PC-3 (cell line): ENCODE data around the gene SH3RF3. TPM values are rescaled to one million over a fixed set of nuclear protein-coding genes. Genes with fewer than 3 reads are reported as not detected.

Experiments used
- ATAC-seq: fragments of 200-7000 bp; cut with Tn5 transposase; 2 replicates; pipeline ENCODE4 v1.9.1; 2020; ENCODE audit warnings: mild to moderate bottlenecking, moderate library complexity
- BruUV-seq: library from RNA; stranded (reverse); fragments of 400-500 nt; replicated peaks from 2 replicates; lab custom pipeline; 2021; lab: Mats Ljungman, UMichigan
- CTCF ChIA-PET: fragments of 300-600 bp; sonication (Branson Sonifier 250); formaldehyde crosslinking; loops from one replicate; lab custom pipeline; 2022; ENCODE audit warnings: antibody characterized with exemption; lab: Charles Lee
- POLR2A ChIA-PET: fragments of 300-600 bp; sonication (Branson Sonifier 250); formaldehyde crosslinking; loops from one replicate; lab custom pipeline; 2022; ENCODE audit warnings: antibody characterized with exemption; ENCODE audit not compliant: unreplicated experiment; lab: Charles Lee
- DNase-seq: peaks from one replicate; pipeline ENCODE4 v3.0.0-alpha.2; 2015
- H2AFZ ChIP-seq: fragments of 300-600 bp; sonication (generic); 2 replicates; pipeline ENCODE4 v1.6.0; 2016; ENCODE audit warnings: antibody characterized with exemption, low read length
- H3F3A ChIP-seq: fragments of 300-600 bp; sonication (generic); one replicate; pipeline ENCODE4 v1.6.0; 2017; ENCODE audit warnings: antibody characterized with exemption, low read length, control low read depth, mild to moderate bottlenecking; ENCODE audit not compliant: unreplicated experiment
- H3K27ac ChIP-seq: fragments of 300-600 bp; sonication (generic); 2 replicates; pipeline ENCODE4 v1.5.1; 2016; ENCODE audit warnings: mild to moderate bottlenecking, low read length
- H3K27me3 ChIP-seq: fragments of 300-600 bp; sonication (generic); 2 replicates; pipeline ENCODE4 v1.6.1; 2016; ENCODE audit warnings: low read length, mixed read lengths
- H3K36me3 ChIP-seq: fragments of 300-600 bp; sonication (generic); 2 replicates; pipeline ENCODE4 v1.6.1; 2016; ENCODE audit warnings: low read depth, mixed run types, low read length, mixed read lengths
- H3K4me1 ChIP-seq: fragments of 300-600 bp; sonication (generic); 2 replicates; pipeline ENCODE4 v1.5.1; 2016; ENCODE audit warnings: low read length; ENCODE audit not compliant: insufficient read depth
- H3K4me2 ChIP-seq: fragments of 300-600 bp; sonication (generic); 2 replicates; pipeline ENCODE4 v1.6.0; 2016; ENCODE audit warnings: low read length
- H3K4me3 ChIP-seq: fragments of 300-600 bp; sonication (generic); 2 replicates; pipeline ENCODE4 v1.5.1; 2016; ENCODE audit warnings: mild to moderate bottlenecking, low read length, mixed read lengths
- H3K79me2 ChIP-seq: fragments of 300-600 bp; sonication (generic); 2 replicates; pipeline ENCODE4 v1.6.1; 2017; ENCODE audit warnings: low read length, mixed read lengths
- H3K9ac ChIP-seq: fragments of 300-600 bp; sonication (generic); 2 replicates; pipeline ENCODE4 v1.6.0; 2016; ENCODE audit warnings: mild to moderate bottlenecking, low read length
- H3K9me2 ChIP-seq: fragments of 300-600 bp; sonication (generic); replicated peaks from 2 replicates; pipeline ENCODE4 v1.6.1; 2016; ENCODE audit warnings: mixed run types, low read length, mixed read lengths
- H3K9me3 ChIP-seq: fragments of 300-600 bp; sonication (generic); 2 replicates; pipeline ENCODE4 v1.6.1; 2016; ENCODE audit warnings: low read length, mixed read lengths
- H4K20me1 ChIP-seq: fragments of 300-600 bp; sonication (generic); 2 replicates; pipeline ENCODE4 v1.6.1; 2016; ENCODE audit warnings: low read length, mixed read lengths
- CTCF ChIP-seq: fragments of 300-600 bp; sonication (generic); conservative IDR thresholded peaks from 2 replicates; pipeline ENCODE4 v1.5.1; 2017; ENCODE audit warnings: antibody characterized with exemption, low read depth, mild to moderate bottlenecking, low read length
- EZH2 ChIP-seq: fragments of 300-600 bp; sonication (generic); IDR thresholded peaks from one replicate; pipeline ENCODE4 v1.6.1; 2017; ENCODE audit warnings: antibody characterized with exemption, mild to moderate bottlenecking, low read length; ENCODE audit not compliant: unreplicated experiment
- EZH2phosphoT487 ChIP-seq: fragments of 300-600 bp; sonication (generic); IDR thresholded peaks from 2 replicates; pipeline ENCODE4 v1.6.1; 2018; ENCODE audit warnings: mild to moderate bottlenecking, antibody characterized with exemption, low read length, borderline replicate concordance
- intact Hi-C: fragments of 100-400 bp; cut with micrococcal nuclease; formaldehyde crosslinking; loops from 2 replicates; pipeline ENCODE4 v1.9.0; 2023
- total RNA-seq: library from RNA; depleted of rRNA; stranded (reverse); fragments of >200 nt; gene quantifications from 2 replicates; pipeline ENCODE4 v1.2.3, GENCODE V29; 2014

SH3RF3 gene
- total RNA-seq, 1 experiment from 2014 or later, result 11.7 TPM

GRCh38 chr2:109348671-109349502, 219.9 kb downstream of the SH3RF3 start:
- no TSS peak for BruUV-seq
- Histone ChIP-seq H3K27me3 (no peaks in the 10 kb centered on the region), H3K4me1 (peaks cover 30% of the 10 kb centered on the region), H2AFZ (no peak overlapping the region), H3K4me3 (no peak overlapping the region), H3K36me3 (no peaks in the 10 kb centered on the region), H3K9me2 (no peaks in the 10 kb centered on the region), H3K9me3 (no peaks in the 10 kb centered on the region), H3K27ac (no peak overlapping the region), H4K20me1 (no peaks in the 10 kb centered on the region), H3K79me2 (peaks cover 6% of the 10 kb centered on the region; the same call in 1 of the 2 replicates), H3K9ac (no peak overlapping the region), H3F3A (peaks cover 4% of the 10 kb centered on the region), H3K4me2 (no peak overlapping the region)
- TF ChIP-seq EZH2phosphoT487 (no peak), CTCF (no peak), EZH2 (no peak)
- ChIA-PET CTCF (no interaction called here), POLR2A (no interaction called here)
- no peak for DNase-seq
- ATAC-seq, result no peak
- intact Hi-C loops, result no loop called here

- H3K36me3 ChIP-seq, result 0 out of 2 replicates have a peak, but pooled peaks cover 6% of the 10 kb centered on the region
- DNase-seq (no peak), ATAC-seq (no peak)
- H2AFZ ChIP-seq, result no peak overlapping the region
- peak overlapping the region; percentile 81 for H3K27ac ChIP-seq
- H3K4me1 ChIP-seq, result peaks cover 30% of the 10 kb centered on the region
- no peaks in the 10 kb centered on the region for H3K9me3 ChIP-seq
- peak overlapping the region; percentile 28; the same call in 1 of the 2 replicates for H3K9ac ChIP-seq
- peak overlapping the region; percentile 63; the same call in 1 of the 2 replicates for H3K4me2 ChIP-seq
- ChIA-PET POLR2A (no interaction called here), CTCF (interaction anchor here (1.0 kb wide), 1 partner anchor 17 kb away, joined by 5 read pairs; no protein-coding TSS in a partner anchor)
- no peak overlapping the region for H3K4me3 ChIP-seq
- H3K9me2 ChIP-seq, result no peaks in the 10 kb centered on the region
- peaks cover 4% of the 10 kb centered on the region for H3F3A ChIP-seq
- intact Hi-C loops, result loop anchor here (2.0 kb wide), 1 partner anchor 17 kb away; no protein-coding TSS in a partner anchor
- no peaks in the 10 kb centered on the region for H3K27me3 ChIP-seq
- H3K79me2 ChIP-seq, result peaks cover 5% of the 10 kb centered on the region; the same call in 1 of the 2 replicates
- TF ChIP-seq EZH2phosphoT487 (no peak), CTCF (no peak; the same call in 1 of the 2 replicates), EZH2 (no peak)
- BruUV-seq, result no TSS peak
- no peaks in the 10 kb centered on the region for H4K20me1 ChIP-seq
These were observed 220.8 kb downstream of the SH3RF3 start for GRCh38 chr2:109349503-109350465.
